ENCODE measurements around the gene PRKAB2. TPM values are rescaled to one million over a fixed set of nuclear protein-coding genes. Genes with fewer than 3 reads are reported as not detected.

PRKAB2 gene
- total and polyA plus RNA-seq, 2 of the 13 experiments (the other 11 are each of a cell fraction or from before 2014, with no cell fraction given) = 44.0 to 118 TPM

DNA sequence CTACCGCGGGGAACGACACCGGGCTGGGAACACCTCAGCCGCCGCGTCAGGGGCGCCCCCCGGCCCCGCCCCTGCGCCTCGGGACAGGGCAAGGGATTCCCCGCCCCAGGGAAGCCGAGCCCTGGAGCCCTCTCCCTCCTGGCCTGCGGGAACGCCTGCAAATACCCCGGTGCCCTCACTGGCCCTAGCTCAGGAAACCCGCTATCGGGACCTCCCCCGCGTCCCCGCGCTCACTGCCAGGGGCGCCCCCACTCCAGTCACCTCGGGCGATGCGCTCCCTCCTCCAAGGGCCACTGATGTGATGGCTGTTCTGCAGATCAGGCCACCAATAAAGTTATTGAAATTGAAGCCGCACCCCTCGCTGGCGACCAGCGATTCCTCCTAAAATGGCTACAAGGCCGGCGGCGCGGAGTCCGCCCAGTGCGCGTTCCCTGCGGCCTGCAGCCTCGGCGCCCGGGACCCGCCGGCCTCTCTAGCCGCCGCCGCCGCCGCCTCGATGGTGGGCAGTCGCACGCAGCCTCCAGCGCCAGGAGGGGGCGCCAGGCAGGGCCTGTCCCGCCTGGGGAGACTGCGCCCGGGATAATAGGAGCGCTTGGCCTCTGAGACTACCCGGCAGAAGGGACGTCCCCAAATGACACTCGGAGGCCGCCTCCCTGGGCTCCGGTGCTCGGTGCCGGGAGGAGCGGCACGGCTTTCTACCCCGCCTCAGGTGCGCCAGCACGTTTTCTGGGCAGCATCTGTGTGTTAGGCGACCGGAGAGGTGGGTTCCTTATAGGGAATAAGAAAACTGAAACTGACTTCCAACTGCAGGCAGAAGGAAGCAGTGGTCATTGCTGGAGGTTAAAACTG, at the start of gene PRKAB2 (continued):
- TF ChIP-seq SYNCRIP (IDR thresholded peaks at IDR 0.05; ENCODE audit: insufficient read depth, low read depth, low read length) = no peak
- TF ChIP-seq ZFP36 (IDR thresholded peaks at IDR 0.05; ENCODE audit: borderline replicate concordance, low read depth, low read length, partially characterized antibody) = no peak
- TF ChIP-seq ZNF644 (CRISPR knock-in tag; IDR thresholded peaks at IDR 0.05; ENCODE audit: low read depth) = peak; percentile 11; the same call in 1 of the 2 replicates
- peak; percentile 75; the same call in 2 of the 3 replicates for TF ChIP-seq MXI1 (IDR thresholded peaks at IDR 0.05; ENCODE audit: borderline replicate concordance, low read depth, low read length)
- TF ChIP-seq SRSF1 (optimal IDR thresholded peaks at IDR 0.05; ENCODE audit: low read depth, low read length) = peak; percentile 88
- TF ChIP-seq, protein P1, sequence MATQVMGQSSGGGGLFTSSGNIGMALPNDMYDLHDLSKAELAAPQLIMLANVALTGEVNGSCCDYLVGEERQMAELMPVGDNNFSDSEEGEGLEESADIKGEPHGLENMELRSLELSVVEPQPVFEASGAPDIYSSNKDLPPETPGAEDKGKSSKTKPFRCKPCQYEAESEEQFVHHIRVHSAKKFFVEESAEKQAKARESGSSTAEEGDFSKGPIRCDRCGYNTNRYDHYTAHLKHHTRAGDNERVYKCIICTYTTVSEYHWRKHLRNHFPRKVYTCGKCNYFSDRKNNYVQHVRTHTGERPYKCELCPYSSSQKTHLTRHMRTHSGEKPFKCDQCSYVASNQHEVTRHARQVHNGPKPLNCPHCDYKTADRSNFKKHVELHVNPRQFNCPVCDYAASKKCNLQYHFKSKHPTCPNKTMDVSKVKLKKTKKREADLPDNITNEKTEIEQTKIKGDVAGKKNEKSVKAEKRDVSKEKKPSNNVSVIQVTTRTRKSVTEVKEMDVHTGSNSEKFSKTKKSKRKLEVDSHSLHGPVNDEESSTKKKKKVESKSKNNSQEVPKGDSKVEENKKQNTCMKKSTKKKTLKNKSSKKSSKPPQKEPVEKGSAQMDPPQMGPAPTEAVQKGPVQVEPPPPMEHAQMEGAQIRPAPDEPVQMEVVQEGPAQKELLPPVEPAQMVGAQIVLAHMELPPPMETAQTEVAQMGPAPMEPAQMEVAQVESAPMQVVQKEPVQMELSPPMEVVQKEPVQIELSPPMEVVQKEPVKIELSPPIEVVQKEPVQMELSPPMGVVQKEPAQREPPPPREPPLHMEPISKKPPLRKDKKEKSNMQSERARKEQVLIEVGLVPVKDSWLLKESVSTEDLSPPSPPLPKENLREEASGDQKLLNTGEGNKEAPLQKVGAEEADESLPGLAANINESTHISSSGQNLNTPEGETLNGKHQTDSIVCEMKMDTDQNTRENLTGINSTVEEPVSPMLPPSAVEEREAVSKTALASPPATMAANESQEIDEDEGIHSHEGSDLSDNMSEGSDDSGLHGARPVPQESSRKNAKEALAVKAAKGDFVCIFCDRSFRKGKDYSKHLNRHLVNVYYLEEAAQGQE (IDR thresholded peaks at IDR 0.05; ENCODE audit: borderline replicate concordance in 1 of 2, low read depth in 1 of 2, low read length in 2 of 2) = no peak
- TF ChIP-seq, protein P2, sequence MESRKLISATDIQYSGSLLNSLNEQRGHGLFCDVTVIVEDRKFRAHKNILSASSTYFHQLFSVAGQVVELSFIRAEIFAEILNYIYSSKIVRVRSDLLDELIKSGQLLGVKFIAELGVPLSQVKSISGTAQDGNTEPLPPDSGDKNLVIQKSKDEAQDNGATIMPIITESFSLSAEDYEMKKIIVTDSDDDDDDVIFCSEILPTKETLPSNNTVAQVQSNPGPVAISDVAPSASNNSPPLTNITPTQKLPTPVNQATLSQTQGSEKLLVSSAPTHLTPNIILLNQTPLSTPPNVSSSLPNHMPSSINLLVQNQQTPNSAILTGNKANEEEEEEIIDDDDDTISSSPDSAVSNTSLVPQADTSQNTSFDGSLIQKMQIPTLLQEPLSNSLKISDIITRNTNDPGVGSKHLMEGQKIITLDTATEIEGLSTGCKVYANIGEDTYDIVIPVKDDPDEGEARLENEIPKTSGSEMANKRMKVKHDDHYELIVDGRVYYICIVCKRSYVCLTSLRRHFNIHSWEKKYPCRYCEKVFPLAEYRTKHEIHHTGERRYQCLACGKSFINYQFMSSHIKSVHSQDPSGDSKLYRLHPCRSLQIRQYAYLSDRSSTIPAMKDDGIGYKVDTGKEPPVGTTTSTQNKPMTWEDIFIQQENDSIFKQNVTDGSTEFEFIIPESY (CRISPR knock-in tag; IDR thresholded peaks at IDR 0.05) = no peak
- TF ChIP-seq, protein P3, sequence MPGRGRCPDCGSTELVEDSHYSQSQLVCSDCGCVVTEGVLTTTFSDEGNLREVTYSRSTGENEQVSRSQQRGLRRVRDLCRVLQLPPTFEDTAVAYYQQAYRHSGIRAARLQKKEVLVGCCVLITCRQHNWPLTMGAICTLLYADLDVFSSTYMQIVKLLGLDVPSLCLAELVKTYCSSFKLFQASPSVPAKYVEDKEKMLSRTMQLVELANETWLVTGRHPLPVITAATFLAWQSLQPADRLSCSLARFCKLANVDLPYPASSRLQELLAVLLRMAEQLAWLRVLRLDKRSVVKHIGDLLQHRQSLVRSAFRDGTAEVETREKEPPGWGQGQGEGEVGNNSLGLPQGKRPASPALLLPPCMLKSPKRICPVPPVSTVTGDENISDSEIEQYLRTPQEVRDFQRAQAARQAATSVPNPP (CRISPR knock-in tag; IDR thresholded peaks at IDR 0.05) = peak; percentile 80; the same call in 1 of the 2 replicates
- TF ChIP-seq ZNF260 (CRISPR knock-in tag; IDR thresholded peaks at IDR 0.05; ENCODE audit: borderline replicate concordance, low read depth) = no peak
- TF ChIP-seq PAWR (CRISPR knock-in tag; IDR thresholded peaks at IDR 0.05; ENCODE audit: borderline replicate concordance) = 0 out of 2 replicates have a peak, but pooled peaks have one; percentile 31
- TF ChIP-seq JUND (CRISPR knock-in tag; IDR thresholded peaks at IDR 0.05) = peak; percentile 36; the same call in 1 of the 2 replicates
- TF ChIP-seq POLR2AphosphoS2 (IDR thresholded peaks at IDR 0.05; ENCODE audit: low read depth, low read length) = no peak
- TF ChIP-seq ZNF138 (CRISPR knock-in tag; IDR thresholded peaks at IDR 0.05; ENCODE audit: low read depth) = no peak
- no peak; the same call in 1 of the 2 replicates for TF ChIP-seq ETV5 (CRISPR knock-in tag; IDR thresholded peaks at IDR 0.05; ENCODE audit: borderline replicate concordance)
- TF ChIP-seq FOXK2 (IDR thresholded peaks at IDR 0.05) = peak; percentile 67; the same call in 1 of the 2 replicates
- TF ChIP-seq RFX3 (CRISPR knock-in tag; IDR thresholded peaks at IDR 0.05) = no peak
- TF ChIP-seq ZEB1 (IDR thresholded peaks at IDR 0.05; ENCODE audit: insufficient replicate concordance, low read depth) = peak; percentile 40
- TF ChIP-seq KLF16 (CRISPR knock-in tag; IDR thresholded peaks at IDR 0.05) = peak in 1 of 2 experiments; percentile 97; a peak in 2 of 4 replicates
- peak; percentile 60; the same call in 1 of the 2 replicates for TF ChIP-seq SMC3 (IDR thresholded peaks at IDR 0.05; ENCODE audit: low read length)
- TF ChIP-seq ZNF350 (CRISPR knock-in tag; IDR thresholded peaks at IDR 0.05; ENCODE audit: borderline replicate concordance, low read depth) = peak; percentile 76; the same call in 1 of the 2 replicates
- TF ChIP-seq, protein P4, sequence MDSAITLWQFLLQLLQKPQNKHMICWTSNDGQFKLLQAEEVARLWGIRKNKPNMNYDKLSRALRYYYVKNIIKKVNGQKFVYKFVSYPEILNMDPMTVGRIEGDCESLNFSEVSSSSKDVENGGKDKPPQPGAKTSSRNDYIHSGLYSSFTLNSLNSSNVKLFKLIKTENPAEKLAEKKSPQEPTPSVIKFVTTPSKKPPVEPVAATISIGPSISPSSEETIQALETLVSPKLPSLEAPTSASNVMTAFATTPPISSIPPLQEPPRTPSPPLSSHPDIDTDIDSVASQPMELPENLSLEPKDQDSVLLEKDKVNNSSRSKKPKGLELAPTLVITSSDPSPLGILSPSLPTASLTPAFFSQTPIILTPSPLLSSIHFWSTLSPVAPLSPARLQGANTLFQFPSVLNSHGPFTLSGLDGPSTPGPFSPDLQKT (CRISPR knock-in tag; IDR thresholded peaks at IDR 0.05; ENCODE audit: borderline replicate concordance) = no peak
